HL-60 (cell line): Measurements from ENCODE around the gene YWHAB.

Experiments
- GABPA ChIP-seq: IDR thresholded peaks from 2 replicates; pipeline ENCODE4 v1.6.1; 2012; ENCODE audit warnings: low read depth
- POLR2AphosphoS5 ChIP-seq: IDR thresholded peaks from 2 replicates; pipeline ENCODE4 v1.6.1; 2012; ENCODE audit warnings: low read depth
- TF ChIP-seq, protein P1 (sequence below): IDR thresholded peaks from one replicate; pipeline ENCODE4 v1.5.1; 2011; ENCODE audit warnings: low read length, control low read depth, inconsistent platforms; ENCODE audit not compliant: insufficient read depth
- TF ChIP-seq, protein P2 (sequence below): IDR thresholded peaks from 2 replicates; pipeline ENCODE4 v1.6.1; 2012; ENCODE audit warnings: low read depth; ENCODE audit not compliant: insufficient replicate concordance

DNA sequence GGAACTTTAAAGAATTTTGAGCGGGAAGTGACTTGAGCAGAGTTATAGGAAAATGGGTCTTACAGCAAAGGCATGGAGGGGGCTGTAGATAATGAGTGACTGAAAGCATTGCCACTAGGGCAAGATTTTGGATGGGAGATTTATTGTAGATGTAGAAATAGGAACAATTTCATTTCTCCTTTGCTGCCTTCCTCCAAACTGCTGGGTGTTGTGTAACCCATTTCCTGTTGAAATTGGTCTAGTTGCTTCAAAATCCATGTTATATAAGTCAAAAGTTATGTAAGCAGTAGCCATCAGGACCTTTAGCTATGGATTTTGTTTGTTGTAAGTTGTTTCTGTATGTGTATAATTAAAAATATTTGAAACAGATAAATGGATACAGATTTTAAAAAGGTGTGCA lies 11.1 kb downstream of the YWHAB start:
- TF ChIP-seq POLR2AphosphoS5, result no peak
- TF ChIP-seq, protein P1, sequence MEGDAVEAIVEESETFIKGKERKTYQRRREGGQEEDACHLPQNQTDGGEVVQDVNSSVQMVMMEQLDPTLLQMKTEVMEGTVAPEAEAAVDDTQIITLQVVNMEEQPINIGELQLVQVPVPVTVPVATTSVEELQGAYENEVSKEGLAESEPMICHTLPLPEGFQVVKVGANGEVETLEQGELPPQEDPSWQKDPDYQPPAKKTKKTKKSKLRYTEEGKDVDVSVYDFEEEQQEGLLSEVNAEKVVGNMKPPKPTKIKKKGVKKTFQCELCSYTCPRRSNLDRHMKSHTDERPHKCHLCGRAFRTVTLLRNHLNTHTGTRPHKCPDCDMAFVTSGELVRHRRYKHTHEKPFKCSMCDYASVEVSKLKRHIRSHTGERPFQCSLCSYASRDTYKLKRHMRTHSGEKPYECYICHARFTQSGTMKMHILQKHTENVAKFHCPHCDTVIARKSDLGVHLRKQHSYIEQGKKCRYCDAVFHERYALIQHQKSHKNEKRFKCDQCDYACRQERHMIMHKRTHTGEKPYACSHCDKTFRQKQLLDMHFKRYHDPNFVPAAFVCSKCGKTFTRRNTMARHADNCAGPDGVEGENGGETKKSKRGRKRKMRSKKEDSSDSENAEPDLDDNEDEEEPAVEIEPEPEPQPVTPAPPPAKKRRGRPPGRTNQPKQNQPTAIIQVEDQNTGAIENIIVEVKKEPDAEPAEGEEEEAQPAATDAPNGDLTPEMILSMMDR, result no peak
- TF ChIP-seq, protein P2, sequence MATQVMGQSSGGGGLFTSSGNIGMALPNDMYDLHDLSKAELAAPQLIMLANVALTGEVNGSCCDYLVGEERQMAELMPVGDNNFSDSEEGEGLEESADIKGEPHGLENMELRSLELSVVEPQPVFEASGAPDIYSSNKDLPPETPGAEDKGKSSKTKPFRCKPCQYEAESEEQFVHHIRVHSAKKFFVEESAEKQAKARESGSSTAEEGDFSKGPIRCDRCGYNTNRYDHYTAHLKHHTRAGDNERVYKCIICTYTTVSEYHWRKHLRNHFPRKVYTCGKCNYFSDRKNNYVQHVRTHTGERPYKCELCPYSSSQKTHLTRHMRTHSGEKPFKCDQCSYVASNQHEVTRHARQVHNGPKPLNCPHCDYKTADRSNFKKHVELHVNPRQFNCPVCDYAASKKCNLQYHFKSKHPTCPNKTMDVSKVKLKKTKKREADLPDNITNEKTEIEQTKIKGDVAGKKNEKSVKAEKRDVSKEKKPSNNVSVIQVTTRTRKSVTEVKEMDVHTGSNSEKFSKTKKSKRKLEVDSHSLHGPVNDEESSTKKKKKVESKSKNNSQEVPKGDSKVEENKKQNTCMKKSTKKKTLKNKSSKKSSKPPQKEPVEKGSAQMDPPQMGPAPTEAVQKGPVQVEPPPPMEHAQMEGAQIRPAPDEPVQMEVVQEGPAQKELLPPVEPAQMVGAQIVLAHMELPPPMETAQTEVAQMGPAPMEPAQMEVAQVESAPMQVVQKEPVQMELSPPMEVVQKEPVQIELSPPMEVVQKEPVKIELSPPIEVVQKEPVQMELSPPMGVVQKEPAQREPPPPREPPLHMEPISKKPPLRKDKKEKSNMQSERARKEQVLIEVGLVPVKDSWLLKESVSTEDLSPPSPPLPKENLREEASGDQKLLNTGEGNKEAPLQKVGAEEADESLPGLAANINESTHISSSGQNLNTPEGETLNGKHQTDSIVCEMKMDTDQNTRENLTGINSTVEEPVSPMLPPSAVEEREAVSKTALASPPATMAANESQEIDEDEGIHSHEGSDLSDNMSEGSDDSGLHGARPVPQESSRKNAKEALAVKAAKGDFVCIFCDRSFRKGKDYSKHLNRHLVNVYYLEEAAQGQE, result no peak
- 0 out of 2 replicates have a peak, but pooled peaks have one; percentile 18 for TF ChIP-seq GABPA
